Right atrium auricular region (tissue), 2 donors: ENCODE measurements around the gene ANXA9. TPM values are rescaled to one million over a fixed set of nuclear protein-coding genes. Genes with fewer than 3 reads are reported as not detected.

Source experiments
- DNase-seq: peaks from one replicate; pipeline ENCODE4 v3.0.0-alpha.2; 2019; ENCODE audit warnings: low spot score
- H3K27ac ChIP-seq, 2 donors: fragments of 200-600 bp; sonication (generic); 1 replicate in 1 of 2; 2 replicates in 1 of 2; pipeline ENCODE4 v1.5.1; 2016 to 2019
- H3K27me3 ChIP-seq, 2 donors: fragments of 200-600 bp; sonication (generic); one replicate each; pipeline versions ENCODE4 v1.5.1 to v1.6.0; 2017 to 2019
- H3K36me3 ChIP-seq: fragments of 200-600 bp; sonication (generic); one replicate; pipeline ENCODE4 v1.5.1; 2016
- H3K4me1 ChIP-seq, 2 donors: fragments of 200-600 bp; sonication (generic); one replicate each; pipeline versions ENCODE4 v1.5.1 to v1.6.0; 2017 to 2019
- H3K4me3 ChIP-seq, 2 donors: fragments of 200-600 bp; sonication (generic); 1 replicate in 1 of 2; 2 replicates in 1 of 2; pipeline ENCODE4 v1.5.1; 2017 to 2019; ENCODE audit warnings: mild to moderate bottlenecking in 1 of 2, moderate library complexity in 1 of 2
- H3K9me3 ChIP-seq, 2 donors: fragments of 200-600 bp; sonication (generic); one replicate each; pipeline ENCODE4 v1.5.1; 2019
- total RNA-seq, 2 donors: library from RNA; depleted of rRNA; stranded (reverse); fragments of >200 nt; gene quantifications; one replicate each; pipeline ENCODE4 v1.1.0, GENCODE V29; 2016
- TF ChIP-seq, protein P1 (sequence below), 2 donors: fragments of 200-600 bp; sonication (generic); IDR thresholded peaks; one replicate each; pipeline ENCODE4 v1.5.1; 2019; ENCODE audit warnings: antibody characterized with exemption in 2 of 2

The ANXA9 gene
- total RNA-seq, 2 donors from 2014 or later, result 1.6 to 7.7 TPM

DNA sequence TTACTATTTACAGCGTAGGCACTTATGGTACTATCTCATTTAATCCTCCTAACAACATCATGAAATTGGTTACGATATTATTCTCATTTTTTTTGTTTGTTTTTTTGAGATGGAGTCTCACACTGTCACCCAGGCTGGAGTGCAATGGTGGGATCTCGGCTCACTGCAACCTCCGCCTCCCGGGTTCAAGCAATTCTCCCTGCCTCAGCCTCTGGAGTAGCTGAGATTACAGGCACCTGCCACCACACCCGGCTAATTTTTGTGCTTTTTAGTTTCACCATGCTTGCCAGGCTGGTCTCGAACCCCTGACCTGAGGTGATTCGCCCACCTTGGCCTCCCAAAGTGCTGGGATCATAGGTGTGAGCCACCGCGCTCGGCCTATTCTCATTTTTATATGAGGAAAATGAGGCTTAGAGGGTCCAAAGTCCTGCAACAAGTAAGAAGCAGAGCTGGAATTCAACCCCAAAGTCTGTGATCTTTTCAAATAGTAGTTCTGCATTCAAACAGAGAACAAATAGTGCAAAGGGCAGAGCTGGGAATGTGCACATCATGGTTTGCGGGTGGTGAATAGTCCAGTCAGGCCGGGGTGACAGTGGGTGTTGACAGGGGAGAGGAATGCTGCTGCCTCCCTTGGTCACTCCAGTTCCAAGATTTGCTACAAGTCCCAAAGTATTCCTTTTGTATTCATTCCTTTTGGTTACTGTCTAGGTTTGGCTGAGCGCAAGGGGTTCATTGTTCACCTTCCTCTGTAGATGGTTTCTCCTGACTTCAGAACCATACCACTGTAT, 30.8 kb downstream of the ANXA9 start:
- no peak for DNase-seq
- Histone ChIP-seq H3K27ac (peak overlapping the region; percentile 52 to 96), H3K36me3 (peaks cover 8% of the 10 kb centered on the region), H3K4me1 (peaks cover 0 to 58% of the 10 kb centered on the region in 2 donors), H3K27me3 (no peaks in the 10 kb centered on the region), H3K4me3 (no peak overlapping the region), H3K9me3 (no peaks in the 10 kb centered on the region)
- TF ChIP-seq, protein P1, sequence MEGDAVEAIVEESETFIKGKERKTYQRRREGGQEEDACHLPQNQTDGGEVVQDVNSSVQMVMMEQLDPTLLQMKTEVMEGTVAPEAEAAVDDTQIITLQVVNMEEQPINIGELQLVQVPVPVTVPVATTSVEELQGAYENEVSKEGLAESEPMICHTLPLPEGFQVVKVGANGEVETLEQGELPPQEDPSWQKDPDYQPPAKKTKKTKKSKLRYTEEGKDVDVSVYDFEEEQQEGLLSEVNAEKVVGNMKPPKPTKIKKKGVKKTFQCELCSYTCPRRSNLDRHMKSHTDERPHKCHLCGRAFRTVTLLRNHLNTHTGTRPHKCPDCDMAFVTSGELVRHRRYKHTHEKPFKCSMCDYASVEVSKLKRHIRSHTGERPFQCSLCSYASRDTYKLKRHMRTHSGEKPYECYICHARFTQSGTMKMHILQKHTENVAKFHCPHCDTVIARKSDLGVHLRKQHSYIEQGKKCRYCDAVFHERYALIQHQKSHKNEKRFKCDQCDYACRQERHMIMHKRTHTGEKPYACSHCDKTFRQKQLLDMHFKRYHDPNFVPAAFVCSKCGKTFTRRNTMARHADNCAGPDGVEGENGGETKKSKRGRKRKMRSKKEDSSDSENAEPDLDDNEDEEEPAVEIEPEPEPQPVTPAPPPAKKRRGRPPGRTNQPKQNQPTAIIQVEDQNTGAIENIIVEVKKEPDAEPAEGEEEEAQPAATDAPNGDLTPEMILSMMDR (IDR thresholded peaks at IDR 0.05), result no peak

DNA sequence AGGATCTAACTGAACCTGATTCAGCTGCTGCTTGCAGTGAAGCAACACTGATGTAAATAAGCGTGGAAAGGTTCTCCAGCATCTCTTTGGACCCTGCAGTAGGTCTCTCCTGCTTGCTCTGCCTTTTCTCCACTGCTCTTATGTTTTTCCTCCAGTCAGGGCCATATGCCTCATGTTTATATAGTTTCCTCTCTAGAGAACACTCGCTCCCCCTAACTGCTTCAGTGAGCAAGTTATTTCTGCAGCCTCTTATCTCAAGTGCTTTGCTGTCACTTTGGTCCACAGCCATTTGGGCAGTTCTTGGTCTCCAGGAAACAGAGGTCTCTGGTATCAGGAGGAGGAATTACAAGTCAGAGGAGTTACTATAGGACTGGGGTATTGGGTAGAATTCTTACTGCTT, 31.4 kb downstream of the ANXA9 start:
- Histone ChIP-seq H3K4me3 (no peak overlapping the region), H3K27me3 (no peaks in the 10 kb centered on the region), H3K27ac (peak overlapping the region; percentile 52 to 96), H3K36me3 (peaks cover 14% of the 10 kb centered on the region), H3K9me3 (no peaks in the 10 kb centered on the region), H3K4me1 (peaks cover 0 to 56% of the 10 kb centered on the region in 2 donors)
- DNase-seq, result peak; percentile 72
- TF ChIP-seq, protein P1 (IDR thresholded peaks at IDR 0.05), result no peak

DNA sequence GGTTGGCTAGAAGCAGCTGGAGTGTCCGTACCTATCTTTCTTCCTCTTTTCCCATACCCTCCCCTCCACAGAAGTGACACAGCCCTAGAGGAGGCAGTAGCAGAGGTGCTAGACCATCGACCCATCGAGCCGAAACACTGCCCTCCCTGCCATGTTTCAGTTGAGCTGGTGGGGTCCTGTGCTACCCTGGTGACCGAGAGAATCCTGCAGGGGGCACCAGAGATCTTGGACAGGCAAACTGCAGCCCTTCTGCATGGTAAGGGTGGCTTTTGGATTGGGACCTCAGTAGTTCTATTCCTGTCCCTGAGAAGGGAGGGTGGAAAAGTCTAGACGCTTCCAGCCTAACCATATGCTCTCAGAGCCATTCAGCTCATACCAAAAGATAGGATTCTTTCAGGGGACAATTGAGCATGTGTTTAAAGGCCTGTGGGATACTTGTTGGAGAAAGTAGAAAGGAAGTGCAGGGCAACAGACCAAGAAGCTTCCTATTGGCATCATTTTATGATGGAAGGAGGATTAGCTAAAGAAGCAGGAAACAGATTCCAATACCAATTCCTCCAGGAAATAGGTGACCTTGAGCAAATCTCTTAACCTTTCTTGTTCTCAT, 42.6 kb downstream of the ANXA9 start:
- Histone ChIP-seq H3K36me3 (peaks cover 37% of the 10 kb centered on the region), H3K27me3 (no peaks in the 10 kb centered on the region), H3K4me1 (peaks cover 0 to 25% of the 10 kb centered on the region in 2 donors), H3K9me3 (no peaks in the 10 kb centered on the region), H3K4me3 (no peak overlapping the region), H3K27ac (peak overlapping the region; percentile 55 to 86)
- TF ChIP-seq, protein P1 (IDR thresholded peaks at IDR 0.05), result peak; percentile 47 to 80
- DNase-seq, result peak; percentile 85

DNA sequence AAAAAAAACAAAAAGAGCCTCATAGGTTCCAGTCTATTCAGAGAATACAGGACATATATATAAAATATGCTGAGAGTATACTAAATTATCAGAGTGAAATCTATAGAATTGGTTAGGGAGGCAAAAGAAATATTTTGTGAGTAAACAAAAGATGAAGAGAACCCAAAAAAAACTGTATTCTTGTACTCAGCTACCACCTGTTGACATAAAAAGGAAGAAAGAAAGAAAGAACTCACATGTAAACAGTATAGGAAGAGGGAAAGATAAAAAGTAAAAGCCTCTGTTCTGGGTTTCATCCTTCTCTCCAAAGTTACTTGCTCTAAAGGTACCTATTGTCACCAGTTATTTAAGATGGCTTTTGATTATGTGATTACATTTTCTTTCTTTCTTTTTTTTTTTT, 44.4 kb downstream of the ANXA9 start:
- no peaks in the 10 kb centered on the region for H3K9me3 ChIP-seq
- peaks cover 51% of the 10 kb centered on the region for H3K36me3 ChIP-seq
- no peak overlapping the region for H3K27ac ChIP-seq
- TF ChIP-seq, protein P1 (IDR thresholded peaks at IDR 0.05), result no peak
- no peak overlapping the region for H3K4me3 ChIP-seq
- no peak for DNase-seq
- H3K27me3 ChIP-seq, result no peaks in the 10 kb centered on the region
- peaks cover 0 to 25% of the 10 kb centered on the region in 2 donors for H3K4me1 ChIP-seq

DNA sequence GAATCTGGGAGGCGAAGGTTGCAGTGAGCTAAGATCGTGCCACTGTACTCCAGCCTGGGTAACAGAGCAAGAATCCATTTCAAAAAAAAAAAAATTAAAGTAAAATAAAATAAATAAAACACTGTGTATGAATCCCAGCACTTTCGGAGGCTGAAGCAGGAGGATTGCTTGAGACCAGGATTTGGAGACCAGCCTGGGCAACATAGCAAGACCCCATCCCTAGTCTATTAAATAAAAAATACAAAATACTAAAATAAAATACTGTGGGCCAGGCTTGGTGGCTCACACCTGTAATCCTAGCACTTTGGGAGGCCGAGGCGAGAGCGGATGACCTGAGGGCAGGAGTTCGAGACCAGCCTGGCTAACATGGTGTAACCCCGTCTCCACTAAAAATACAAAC, 50.1 kb downstream of the ANXA9 start:
- Histone ChIP-seq H3K9me3 (no peaks in the 10 kb centered on the region), H3K36me3 (peaks cover 63% of the 10 kb centered on the region), H3K4me1 (peaks cover 0 to 7% of the 10 kb centered on the region in 2 donors), H3K27ac (no peak overlapping the region), H3K27me3 (no peaks in the 10 kb centered on the region), H3K4me3 (no peak overlapping the region)
- DNase-seq, result no peak
- TF ChIP-seq, protein P1 (IDR thresholded peaks at IDR 0.05), result no peak
